Medulla oblongata (tissue), 1 donor: ENCODE data around the gene FRMD4A.

Experiments
- DNase-seq: peaks from one replicate; pipeline ENCODE4 v3.0.0-alpha.2; 2015; ENCODE audit errors: extremely low spot score

The FRMD4A gene

DNA sequence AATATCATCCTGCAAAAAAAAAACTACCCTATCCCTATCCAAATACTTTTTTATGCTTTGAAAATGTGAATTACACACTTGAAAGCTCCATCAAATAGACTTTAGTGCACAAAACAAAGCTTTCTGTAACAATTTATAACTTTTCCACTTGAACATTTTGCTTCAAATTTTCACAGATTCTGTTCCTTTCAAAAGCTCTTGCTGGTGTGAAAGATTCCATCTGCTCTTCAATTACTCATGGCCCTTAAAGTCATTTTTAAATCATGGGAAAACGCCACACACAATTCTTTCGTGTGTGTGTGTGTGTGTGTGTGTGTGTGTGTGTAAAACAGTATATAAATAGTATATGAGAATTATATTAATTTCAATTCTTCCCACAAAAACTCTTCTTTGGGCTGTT is 576.4 kb downstream of the FRMD4A start:
- DNase-seq = no peak

DNA sequence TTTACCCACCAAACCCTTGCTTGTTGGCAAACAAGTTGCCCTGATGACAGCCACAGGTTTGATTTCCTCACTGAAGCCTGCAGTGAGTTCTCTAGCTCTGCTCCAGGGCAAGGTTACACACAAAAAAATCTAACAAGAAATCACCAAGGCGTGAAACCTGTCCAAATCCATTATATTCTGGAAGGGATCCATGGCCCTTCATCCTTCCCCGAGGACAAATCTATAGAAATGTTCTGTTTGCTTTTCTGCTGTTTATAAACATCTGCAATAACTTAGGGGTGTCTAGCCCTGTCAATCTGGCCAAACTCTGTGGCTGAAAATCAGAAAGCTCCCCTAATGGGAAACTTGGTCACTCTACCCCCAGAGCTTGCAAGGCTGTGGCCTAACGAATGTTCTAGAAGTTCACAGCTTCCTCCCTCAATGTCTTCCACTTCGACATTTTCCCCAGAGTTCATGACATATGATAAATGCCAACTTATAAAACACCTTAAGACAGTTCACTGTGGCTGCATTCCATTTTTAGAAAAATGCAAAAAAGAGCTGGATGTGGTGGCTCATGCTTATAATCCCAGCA is 579.4 kb downstream of the FRMD4A start:
- DNase-seq = no peak

DNA sequence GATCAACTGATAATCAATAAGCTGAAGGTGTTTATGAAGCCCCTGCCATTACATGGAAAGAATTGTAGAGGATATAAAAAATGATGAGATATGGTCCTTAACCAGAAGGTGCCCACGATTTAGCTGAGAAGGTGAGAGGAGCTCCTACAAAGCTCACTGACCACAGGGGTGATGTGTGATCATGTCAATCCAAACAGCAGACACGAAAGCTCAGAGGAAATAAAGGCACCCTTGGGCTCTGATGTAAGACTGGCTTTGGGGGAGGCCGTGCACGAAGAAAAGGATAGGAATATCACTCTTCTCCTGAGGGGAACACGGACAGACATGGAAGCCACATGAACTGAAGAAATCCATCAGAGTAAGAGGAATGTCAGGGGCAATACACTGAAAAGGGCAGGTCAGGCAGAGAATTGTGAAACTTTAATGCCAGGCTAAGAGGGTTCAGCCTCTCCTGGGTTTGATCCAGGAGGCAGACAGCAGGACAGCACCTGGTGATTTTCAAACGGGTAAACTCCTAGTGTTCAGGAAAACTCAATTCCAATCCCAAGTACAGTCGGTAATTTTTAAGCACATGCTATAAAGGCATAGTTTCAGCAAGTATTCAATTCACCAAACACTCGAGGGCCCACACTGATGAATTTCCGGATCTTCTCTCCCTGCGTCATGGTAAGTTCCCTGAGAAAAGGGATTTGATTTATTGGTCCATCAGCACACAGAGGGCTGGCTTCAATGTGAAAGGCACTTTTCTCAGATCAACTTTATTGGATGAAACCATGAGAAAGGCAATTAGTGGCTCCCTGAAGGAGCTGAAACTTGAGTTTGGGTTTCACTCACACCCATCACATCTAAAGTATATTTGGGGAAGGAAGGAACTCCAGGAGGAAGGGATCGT is 580.2 kb downstream of the FRMD4A start:
- DNase-seq = no peak

DNA sequence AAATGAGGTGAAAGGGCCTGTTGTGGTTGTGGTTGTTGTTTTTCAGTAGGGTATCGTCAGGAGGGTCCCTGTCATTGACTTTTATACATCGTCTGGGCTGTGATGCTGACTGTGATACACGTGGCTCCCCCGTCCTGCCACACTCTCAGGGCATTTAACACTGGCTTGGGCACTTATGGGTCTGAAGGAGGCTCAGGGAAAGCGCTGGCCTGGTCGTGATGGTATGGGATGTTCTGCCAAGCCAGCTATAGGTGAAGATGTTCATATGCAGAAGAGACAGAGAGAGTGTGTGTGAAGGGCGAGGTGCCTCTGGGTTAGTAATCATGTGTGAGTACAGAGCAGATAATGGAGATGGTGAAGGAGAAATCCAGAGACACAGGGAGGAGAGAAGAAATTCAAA is 585.5 kb downstream of the FRMD4A start:
- no peak for DNase-seq

DNA sequence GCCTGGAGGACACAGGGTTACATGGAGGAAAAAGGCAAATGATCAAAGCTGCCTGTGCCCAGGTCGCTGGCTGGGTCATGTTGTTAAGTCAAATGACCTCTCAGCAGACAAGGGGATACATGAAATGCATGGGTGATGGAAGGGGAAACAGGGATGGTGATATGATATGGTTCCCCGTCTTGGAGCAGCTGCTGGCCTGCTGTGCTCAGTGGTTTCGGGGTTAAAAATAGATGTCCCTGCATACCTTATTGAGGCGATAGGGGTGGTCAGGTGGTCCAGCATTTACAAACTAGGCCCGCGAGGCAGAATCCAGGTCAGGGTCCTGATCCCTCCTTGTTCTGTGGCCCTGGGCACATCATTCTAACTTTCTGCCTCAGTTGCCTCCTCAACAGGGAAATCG is 586.8 kb downstream of the FRMD4A start:
- DNase-seq = no peak

DNA sequence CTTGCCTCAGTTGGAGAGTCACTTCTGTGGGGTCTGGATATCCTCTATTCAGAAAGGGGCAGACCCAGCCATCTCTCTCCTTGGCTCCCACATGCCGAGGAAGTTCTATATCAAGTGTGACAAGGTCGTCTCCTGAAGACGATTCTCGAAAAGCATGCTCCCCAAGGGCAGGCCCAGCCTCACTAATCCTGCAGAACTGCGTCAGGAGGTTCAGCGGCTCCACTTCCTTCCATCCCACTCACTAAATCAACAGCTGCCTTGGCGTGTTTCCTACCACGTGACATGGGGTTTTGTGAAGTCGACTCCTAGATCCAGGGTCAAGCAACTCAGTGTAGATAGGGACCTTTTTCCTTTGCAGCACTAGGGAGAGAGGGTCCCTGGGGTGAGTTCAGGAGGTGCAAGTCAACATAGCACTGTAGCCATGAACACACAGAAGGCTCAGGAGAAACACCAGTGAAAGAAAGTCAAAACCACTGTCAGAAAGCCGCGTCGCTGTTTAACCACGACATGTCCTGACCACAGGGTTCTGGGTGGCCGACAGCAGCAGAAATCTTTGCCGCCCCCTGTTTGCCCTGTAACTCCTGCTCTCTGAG is 587.5 kb downstream of the FRMD4A start:
- DNase-seq = no peak

DNA sequence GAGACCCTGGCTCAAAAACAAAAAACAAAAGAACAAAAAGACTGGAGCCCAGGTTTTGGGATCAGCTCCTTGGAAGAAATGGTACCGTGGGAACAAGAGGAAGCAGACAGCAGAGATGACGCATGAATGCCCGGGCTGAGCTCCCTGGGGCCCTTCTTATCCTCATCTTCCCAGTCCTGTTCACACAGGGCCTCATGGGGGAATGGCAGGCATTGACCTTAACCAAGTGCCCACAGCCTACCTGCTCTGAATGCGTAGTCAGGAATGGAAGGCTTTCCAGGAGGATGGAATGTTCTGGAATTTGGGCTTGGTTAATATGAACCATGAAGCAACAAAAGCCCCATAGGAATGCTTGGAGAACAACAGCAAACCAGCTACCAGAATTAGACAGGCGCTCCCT is 589.3 kb downstream of the FRMD4A start:
- DNase-seq = no peak

DNA sequence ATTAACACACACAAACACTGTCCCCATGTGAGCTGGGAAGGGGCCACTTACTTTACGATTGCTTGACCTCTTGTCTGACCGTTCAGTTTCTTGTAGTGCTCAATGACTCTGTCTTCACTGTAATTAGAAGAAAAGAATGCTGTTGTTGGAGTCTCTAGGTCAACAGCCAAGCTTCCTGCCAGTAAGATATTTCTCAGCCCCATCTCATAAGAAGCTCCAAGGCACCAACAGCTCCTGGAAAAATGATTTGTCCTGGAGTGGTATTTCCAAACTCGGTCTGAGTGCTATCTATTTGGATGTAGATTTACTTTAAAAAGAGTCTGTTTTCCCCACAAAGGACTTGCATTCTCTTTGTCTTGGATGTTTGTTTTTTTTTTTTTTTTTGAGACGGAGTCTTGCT is 590.3 kb downstream of the FRMD4A start:
- DNase-seq = no peak

DNA sequence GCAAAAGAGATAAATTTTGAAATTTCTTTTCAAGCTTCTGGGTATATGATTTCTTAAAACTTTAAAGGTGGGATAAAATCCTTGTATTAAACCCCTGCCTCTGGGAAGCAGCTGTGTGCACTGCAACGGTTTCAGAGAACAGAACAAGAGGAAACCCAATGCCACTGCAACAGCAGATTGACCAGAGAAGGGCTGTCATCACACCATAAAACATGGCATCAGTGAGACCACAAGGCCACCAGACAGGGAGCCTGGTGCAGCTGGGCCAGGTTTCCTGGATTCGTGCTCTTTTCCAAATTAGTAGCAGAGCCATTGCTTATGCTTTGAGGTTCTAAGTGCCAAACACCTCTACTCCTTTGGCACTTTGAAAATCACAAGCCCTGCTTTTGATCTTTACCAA is 591.5 kb downstream of the FRMD4A start:
- no peak for DNase-seq

DNA sequence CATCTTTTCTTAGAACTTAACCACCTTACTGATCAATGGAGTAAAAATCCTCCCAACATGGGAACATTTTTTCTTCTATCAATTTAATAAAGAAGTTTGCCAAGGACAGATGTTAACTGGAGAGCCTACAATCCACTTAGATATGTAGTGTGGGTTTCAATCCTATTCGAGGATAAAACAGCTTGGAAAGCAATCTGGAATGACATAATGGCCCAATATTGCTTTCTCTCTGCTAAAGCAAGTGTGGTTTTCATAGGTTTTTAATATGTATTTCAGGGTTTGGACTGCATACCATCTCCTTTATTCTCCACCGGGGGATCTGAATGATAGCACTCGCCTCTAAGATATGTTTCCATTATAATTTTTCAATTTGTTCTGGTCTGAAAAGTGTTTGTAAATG is 594.2 kb downstream of the FRMD4A start:
- no peak for DNase-seq

DNA sequence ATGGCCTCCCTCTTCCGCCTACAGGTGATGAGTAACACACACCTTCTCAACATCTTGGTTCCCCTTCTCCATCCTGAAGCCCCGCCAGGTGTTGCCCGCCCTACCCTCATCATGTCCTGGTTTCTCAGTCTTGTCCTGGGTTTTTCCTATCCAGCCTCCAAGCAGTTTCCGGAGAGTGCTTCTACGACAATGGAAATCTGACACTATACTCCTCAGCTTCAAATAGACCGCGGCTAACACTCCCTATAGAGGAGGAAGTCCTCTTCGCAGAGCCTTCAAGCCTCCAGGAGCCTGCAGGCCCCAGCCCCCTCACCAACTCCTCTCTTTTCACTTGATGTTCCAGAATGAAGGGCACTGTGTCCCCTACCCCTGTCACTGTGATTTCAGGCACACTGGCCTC is 596.6 kb downstream of the FRMD4A start:
- no peak for DNase-seq

DNA sequence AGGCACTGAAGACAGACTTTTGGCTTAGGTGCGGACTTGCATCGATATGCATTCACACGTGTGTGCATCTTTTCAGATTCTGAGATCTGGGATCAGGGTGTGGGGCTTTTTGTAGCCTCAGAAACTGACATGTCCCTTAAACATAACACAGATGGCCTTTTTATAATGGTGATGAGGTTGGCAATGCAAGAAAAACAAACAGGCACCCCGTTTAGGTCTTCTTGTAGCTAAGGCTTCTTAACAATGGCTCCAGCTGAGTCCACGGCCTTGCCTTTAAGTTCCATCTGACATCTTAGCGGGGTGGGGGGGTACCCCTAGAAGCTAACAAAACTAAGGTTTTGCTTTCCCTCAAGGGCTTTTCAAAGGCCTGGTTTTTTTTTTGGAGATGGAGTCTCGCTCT is 597.7 kb downstream of the FRMD4A start:
- DNase-seq = no peak

DNA sequence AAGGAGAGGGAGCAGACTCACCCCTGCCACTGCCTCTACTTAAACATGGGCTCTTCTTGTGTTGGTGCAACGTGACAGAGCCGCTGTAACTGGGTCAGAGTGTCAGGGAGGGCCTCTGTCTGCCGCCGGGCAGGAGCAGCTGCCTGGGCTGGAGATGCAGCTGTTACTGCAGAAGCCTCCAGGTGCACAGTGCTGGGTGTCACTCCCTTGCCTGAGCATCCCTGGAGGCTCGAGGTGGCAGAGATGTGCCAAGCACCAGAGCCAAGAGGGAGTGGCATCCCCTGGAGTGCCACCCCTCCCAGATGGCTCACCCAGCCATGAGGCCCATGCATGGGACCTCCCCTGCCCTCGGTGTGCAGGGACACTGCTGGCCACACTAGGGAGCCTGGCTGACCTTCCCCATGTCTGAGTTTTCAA is 598.3 kb downstream of the FRMD4A start:
- DNase-seq = no peak

DNA sequence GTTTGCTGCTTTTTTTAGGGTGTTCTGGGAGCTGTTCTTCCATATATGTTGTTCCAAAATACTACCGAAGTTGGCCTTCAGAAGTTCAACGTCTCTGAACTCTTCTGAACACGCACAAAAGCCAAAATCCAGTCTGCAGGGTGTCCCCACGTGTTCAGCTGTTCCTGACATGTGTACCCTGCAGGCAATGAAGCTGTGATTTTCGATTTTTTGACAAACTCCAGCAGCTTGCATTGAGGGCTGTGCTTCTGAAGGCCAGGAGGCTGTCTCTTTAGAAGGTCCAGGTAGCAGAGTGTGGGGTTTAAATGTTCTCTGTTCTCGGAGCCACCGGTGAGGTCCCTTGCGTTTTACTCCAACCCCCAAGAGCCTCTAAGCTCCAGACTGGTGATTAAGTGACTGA is 598.9 kb downstream of the FRMD4A start:
- DNase-seq = no peak

DNA sequence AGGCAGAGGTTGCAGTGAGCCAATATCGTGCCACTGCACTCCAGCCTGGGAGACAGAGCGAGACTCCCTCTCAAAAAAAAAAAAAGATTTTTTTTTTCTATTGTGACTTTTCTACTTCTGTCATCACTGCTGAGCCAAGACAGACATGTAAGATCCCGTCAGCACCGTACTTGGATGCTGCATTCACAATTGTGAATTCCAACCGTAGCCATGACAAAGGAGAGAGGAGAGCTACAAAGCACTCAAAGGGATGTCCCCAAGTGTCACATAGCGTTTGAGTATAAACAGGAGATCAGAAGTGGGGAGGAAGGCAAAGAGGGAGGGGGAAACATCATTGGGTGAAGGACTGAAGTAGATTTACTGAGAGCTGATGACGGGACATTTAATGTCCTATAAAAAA is 599.8 kb downstream of the FRMD4A start:
- no peak for DNase-seq

DNA sequence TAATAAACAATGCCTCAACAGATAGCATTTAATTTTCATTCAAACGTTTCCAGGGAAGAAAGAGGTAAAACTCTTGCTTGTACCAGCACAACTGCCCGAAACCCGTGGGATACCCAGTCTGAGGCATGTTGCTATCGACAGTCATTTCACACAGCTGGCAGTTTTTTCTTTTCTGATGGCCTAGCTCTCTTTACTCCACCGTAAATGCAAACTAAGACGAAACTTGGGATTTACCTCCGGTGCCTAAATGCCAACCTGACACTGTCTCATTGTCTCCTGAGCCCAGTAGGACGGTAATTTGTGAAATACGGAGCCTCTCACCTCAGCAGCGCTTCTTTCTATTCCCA is 600.4 kb downstream of the FRMD4A start:
- DNase-seq = no peak

DNA sequence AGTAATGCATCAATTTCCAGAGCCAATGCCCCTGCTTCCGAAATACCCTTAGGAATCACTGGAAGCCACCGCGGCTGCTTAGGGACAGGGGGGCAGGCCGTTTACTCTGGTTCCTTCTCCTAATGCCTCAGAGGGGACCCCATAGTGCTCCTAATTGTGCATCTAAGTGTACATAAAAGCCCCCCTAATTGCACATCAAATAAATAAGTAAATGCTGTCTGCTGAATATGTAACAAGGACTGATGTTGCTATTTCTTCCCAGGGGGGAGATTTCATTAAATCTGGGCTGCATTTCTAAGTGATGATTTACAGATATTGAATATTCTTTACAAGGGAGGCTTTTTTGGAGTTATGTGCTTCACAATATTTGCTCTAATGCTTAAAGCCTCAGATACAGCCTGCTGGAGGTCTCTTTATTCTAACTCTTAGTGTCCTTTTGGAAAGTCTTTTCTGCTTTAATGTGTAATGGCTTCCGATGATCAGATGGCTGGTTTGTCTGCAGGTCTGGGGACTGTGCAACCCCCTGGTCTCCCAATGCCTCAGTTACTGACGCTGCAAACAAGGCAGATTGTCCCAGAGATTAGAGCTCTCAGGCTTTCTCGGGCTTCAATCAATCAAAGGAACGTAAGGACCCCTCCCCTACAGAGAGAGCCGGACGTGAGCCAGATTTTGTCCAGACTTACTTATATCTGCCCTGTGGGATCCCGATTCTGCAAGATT is 601.0 kb downstream of the FRMD4A start:
- no peak for DNase-seq

DNA sequence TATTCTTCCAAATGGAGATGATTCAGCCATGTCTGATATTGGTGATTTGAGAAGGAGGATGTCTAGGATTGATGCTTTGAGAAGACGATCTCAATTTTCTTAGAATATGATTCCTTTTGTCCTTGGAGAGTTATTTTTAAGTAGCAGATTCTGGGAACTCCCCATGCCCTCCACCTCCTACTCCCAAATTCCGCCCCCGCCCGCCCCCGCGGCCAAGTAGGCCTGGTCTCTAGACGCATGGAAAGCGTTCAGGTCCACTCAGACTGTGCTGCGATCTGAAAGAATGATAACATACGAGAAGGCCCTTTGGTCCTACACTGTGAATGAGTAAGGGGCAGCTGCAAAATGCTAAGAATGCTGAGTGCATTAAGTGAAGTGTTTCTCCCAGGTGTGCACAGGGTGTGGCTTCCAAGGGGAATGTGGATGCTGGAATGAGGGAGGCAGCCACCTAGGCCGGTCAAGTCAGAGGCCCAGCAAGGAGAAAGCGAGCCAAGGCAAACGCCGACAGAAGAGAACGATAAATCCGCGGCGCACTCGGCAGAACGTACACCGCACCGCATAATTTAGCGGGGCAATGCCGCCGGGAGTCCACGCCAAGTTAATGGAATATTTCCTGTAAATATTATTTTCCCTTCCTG is 601.7 kb downstream of the FRMD4A start:
- DNase-seq = no peak

DNA sequence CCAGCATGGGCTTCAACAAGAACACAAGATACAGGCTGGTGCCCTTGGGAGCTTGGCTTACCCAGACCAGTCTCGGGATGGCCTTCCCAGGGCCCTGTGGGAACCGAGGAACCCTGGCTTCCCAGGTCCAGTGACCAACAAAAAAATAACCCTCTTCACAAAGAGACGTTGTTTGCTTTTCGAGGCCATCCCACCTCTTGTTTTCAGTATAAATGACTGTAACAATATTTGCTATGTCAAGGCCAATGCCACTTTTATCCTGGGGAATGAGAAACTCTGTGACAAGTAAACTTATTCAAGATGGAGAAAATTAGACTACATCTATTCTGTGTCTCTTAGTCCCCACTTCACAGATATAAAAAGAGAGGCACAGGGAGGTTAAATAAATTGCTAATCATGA is 605.1 kb downstream of the FRMD4A start:
- no peak for DNase-seq

DNA sequence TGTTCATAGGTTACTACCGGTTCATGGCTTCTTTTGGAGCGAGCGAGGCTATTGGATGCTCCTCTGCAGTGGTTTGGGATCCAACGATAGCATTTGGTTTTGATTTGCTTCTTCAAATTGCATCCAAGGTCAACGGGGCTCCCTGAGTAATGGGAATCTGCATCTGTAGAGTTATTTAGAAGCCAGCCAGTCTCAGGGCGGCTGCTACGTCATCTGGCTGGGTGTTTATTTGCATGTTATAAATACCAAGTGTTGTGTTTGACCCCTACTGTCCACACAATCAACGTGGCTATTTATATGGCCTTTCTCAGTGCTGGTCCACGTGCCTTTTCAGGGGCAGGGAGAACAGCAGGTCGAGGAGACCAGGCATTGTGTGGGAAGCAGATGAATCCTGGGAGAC is 606.2 kb downstream of the FRMD4A start:
- peak; percentile 36 for DNase-seq

DNA sequence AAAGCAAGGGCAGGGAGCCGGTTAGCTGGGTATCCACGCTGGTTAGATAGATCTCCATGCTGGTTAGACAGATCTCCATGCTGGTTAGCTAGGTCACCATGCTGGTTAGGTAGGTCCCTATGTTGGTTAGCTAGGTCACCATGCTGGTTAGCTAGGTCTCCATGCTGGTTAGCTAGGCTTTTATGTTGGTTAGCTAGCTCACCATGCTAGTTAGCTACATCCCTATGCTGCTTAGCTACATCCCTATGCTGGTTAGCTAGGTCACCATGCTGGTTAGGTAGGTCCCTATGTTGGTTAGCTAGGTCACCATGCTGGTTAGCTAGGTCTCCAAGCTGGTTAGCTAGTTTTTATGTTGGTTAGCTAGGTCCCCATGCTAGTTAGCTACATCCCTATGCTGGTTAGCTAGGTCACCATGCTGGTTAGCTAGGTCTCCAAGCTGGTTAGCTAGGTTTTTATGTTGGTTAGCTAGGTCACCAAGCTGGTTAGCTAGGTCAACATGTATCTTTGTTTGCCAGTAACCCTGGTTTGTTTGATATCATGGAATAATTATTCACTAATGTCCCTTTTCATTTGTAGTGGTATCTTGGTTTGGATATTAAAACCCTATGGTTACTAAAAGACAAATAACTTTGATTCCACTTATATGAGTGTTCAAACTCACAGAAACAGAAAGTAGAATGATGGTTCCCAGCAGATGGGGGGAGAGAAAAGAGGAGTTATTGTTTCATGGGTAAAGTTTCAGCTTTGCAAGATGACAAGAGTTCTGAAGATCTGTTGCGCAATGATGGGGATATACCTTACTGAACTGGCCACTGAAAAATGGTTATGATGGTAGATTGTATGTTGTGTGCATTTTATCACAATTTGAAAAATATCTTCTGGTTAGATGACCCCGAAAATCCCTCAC is 607.7 kb downstream of the FRMD4A start:
- DNase-seq = no peak
